ENCODE data around the gene PARP2. TPM values are rescaled to one million over a fixed set of nuclear protein-coding genes. Genes with fewer than 3 reads are reported as not detected.
"Not testable (repeated sequence)": the region's sequence is repeated elsewhere in the genome, so short reads cannot be mapped to it uniquely, and the experiment has no call there.

The PARP2 gene
- total RNA-seq, 1 donor from 2014 or later: 20.6 TPM

DNA sequence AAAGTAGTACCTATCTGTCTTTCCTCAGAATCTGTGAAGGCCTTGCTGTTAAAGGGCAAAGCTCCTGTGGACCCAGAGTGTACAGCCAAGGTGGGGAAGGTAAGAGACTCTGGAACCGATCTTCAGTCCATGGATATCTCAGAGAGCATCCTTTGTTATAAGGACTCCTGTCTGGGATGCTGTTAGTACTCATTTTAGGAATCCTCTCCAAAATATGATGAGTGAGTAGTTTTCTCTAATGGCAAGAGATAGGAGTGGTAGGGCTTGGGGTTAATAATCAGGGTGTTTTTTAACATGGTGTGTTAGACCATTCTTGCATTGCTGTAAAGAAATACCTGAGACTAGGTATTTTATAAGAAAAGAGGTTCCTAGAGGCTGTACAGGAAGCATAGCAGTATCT, 1.9 kb downstream of the PARP2 start:
- DNase-seq (ENCODE audit: low spot score): no peak

- no peak for DNase-seq (ENCODE audit: low spot score)
Observed at GRCh38 chr14:20346713-20347112, 3.3 kb downstream of the PARP2 start.

DNA sequence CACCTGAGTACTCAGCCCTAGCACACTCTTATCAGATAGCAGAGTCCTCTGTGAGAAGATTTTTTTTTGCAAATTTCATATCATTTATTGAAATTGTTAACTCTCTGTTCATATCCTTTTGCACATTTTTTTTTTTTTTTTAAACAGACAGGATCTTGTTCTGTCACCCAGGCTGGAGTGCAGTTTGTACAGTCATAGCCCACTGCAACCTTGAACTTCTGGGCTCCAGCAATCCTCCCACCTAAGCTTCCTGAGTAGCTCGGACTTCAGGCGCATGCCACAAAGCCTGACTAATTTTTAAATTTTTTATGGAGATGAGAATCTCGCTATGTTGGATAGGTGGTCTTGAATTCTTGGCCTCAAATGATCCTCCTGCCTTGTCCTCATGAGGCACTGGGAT, 4.3 kb downstream of the PARP2 start:
- DNase-seq (ENCODE audit: low spot score): no peak

DNA sequence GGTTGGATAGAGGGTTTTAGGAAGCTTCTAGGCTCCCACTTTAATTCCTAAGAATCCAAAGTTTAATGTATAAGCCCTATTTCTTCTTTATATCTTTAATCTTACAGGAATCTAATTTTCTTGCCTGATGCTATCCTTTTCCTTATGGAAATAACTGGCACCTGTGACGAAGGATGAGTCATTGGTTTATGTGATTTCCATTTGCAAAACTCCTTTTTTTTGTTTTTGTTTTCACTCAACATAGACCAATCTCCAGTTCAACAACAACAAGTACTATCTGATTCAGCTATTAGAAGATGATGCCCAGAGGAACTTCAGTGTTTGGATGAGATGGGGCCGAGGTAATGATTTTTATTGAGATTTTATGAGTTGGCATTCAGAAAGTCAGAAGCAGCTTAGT, 6.8 kb downstream of the PARP2 start:
- DNase-seq (ENCODE audit: low spot score): no peak

- DNase-seq (ENCODE audit: low spot score): no peak
Observed at GRCh38 chr14:20350860-20351259, 7.4 kb downstream of the PARP2 start.

- DNase-seq (ENCODE audit: low spot score): no peak
Observed at GRCh38 chr14:20356422-20356821, 13.0 kb downstream of the PARP2 start.

GRCh38 chr14:20358474-20358873, 15.0 kb downstream of the PARP2 start:
- DNase-seq (ENCODE audit: low spot score): not testable (repeated sequence)

DNA sequence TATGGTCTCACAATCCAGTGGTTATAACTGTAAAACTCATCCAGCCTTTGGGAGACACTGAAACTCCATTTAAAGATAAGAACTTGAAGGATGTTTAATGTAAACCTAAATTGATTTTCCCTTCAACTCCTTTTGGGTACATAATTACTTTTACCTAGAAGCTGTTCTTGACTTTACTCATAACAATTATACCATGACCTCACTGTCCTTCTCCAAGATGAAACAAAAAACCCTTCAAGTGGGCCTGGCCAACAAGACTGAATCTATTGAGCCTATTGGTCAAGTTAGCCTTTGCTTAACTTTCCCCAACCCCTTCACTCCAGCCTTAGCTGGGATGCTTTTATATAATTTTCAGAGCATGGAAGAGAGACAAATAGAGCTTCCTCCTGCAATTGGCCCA, 22.5 kb downstream of the PARP2 start:
- no peak for DNase-seq (ENCODE audit: low spot score)

GRCh38 chr14:20372796-20373195, 29.4 kb downstream of the PARP2 start:
- no peak for DNase-seq (ENCODE audit: low spot score)

GRCh38 chr14:20375471-20375870, 32.0 kb downstream of the PARP2 start:
- no peak for DNase-seq (ENCODE audit: low spot score)

DNA sequence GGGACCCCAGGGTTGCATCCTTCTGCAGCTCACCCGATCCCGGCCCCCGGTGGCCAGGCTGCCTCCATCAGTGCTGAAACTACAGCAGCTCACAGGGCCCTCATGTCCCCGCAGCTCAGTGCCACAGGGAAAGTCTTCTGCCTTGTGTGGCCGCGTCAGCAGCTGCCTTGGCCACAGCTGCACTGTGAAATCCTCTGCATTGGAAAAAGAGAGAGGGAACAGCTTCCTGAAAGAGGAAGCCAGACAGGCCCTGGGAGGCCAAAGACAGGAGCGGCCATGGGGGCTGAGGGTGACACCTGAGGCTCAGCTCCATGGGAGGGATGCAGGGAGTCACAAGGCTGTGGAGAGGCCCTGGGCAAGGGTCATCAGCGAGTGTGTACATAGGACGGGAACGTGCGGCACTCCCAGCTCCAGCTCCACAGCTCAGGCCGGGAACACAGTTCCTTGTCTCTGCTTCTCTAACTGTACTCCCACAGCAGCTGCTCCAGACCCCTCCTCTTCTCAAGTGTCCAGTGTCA, 32.7 kb downstream of the PARP2 start:
- DNase-seq (ENCODE audit: low spot score): no peak

- no peak for DNase-seq (ENCODE audit: low spot score)
Observed at GRCh38 chr14:20377171-20377570, 33.7 kb downstream of the PARP2 start.

DNA sequence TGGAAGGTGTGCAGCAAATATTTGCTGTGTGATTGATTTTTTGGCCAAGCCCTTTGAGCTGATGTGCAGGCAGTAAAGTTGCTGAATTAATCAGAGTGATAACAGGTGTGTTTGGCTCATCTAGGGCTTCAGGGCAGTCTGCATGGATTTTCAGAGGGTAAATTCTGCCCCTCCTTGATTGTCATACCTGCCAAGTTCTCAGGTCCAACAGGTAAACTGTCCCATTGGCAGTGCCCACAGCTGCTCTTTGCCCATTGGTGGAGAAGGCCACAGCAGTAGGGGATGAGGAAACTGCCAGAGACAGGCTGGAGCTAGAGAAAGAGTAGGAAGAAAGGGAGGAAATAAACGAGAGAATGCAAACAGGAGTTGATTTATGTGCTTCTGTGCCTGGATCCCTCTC, 36.3 kb downstream of the PARP2 start:
- DNase-seq (ENCODE audit: low spot score): no peak

GRCh38 chr14:20380681-20381080, 37.2 kb downstream of the PARP2 start:
- no peak for DNase-seq (ENCODE audit: low spot score)

DNA sequence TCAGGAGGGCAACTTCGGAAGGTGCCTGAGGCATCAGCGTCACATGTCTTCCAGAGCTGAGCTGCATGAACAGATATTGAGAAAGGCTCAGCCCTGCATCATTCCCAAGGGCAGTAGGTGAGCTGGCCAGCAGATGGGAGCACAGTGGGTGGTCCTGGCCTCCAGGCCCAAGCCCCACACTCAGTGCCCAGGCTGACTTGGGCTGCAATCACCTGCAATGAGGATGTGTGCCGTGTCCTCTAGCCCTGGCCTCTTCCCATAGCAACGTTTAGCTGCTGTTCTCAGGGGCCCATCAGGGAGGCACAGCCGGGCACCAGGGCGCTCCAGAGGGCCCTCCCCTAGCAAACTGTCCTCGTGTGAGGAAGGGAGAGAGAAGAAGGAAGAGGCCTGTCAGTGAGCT, 37.9 kb downstream of the PARP2 start:
- no peak for DNase-seq (ENCODE audit: low spot score)

GRCh38 chr14:20382526-20382925, 39.1 kb downstream of the PARP2 start:
- DNase-seq (ENCODE audit: low spot score): no peak

- DNase-seq (ENCODE audit: low spot score): no peak
Observed at GRCh38 chr14:20383032-20383431, 39.6 kb downstream of the PARP2 start.

- no peak for DNase-seq (ENCODE audit: low spot score)
Observed at GRCh38 chr14:20383636-20384035, 40.2 kb downstream of the PARP2 start.

DNA sequence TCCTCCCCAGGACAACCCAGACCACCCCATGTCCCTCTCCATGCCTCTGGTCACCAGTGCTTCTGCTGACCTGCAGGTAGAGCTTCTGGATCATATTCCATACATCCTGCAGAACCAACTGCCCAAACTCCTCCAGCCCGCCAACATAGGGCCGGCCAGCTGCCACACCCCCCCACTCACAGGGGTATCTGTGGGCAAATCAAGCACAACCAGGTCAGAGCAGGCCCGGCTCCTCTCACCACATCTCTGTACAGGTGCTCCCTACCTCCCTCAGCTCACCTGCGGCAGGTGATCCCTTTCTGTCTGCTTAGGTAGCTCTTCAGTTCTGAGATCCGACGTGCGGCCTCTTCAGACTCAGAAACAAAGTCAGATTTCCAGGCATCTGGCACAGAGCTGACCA, 40.9 kb downstream of the PARP2 start:
- DNase-seq (ENCODE audit: low spot score): no peak

GRCh38 chr14:20384886-20385285, 41.5 kb downstream of the PARP2 start:
- DNase-seq (ENCODE audit: low spot score): no peak

- DNase-seq (ENCODE audit: low spot score): no peak
Observed at GRCh38 chr14:20386276-20386855, 42.9 kb downstream of the PARP2 start.

DNA sequence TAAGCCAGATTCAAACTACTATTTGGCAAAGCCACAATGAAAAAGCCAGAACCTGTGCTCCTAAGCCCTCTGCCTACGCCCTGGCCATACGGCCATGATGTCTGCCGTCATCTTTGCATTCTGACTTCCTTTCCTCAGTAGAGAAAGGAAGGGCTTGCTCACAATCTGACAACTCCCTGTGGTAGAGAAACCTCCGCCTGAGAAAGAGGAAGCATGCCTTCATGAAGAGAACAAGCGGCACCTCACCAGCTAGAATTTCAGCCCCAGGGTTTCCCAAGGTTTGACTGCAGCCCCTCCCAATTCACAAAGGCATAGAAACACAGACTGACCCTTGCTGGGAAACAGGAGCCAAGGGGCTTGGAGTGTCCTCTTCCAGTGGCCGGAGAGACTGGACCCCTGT, 44.1 kb downstream of the PARP2 start:
- no peak for DNase-seq (ENCODE audit: low spot score)

DNA sequence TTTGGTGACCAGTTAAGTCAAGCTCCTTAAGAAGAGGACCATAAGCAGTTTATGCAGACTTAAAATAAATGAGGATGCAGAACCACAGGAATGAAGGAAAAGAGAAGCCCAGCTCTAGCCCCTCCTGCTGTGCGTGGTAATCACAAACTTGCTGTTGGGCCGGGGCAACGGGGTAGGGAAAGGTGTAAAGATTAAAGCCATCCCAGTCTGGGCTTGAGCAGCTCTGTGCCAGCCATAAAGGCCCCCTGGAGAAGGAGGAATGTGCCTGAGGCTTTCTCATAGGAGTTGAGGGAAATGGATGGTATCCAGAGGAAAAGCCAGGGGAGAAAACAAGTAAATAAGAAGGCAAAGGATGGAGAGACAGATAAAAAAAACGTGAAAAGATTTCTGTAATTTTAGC, 44.7 kb downstream of the PARP2 start:
- DNase-seq (ENCODE audit: low spot score): no peak

DNA sequence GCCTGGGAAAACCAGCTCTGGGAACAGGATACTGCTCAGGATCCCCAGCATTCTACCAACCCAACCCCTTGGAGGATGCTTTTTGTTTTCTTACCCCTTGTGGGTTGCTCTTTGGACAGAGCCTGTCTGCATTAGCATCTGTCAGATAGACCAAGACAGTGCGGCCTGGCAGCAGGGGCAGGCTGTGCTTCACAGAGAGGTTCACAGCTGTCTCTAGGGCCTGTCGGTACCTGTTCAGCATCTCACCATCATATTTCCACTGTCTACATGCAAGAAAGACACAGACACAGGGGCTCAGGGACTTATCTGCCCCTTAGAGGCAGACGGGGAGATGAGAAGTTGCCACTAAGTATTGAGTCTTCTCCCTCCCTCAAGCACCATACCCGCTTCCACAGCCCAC, 48.1 kb downstream of the PARP2 start:
- DNase-seq (ENCODE audit: low spot score): no peak

Data from ureter (tissue), 1 donor.